ENCODE results near the gene CRYZL1. TPM values are rescaled to one million over a fixed set of nuclear protein-coding genes. Genes with fewer than 3 reads are reported as not detected.
"Not testable (repeated sequence)": the region's sequence is repeated elsewhere in the genome, so short reads cannot be mapped to it uniquely, and the experiment has no call there.

CRYZL1 gene
- total and polyA plus RNA-seq, 4 donors, result 37.4 to 63.3 (median 51.0) TPM

GRCh38 chr21:33608559-33608958, 33.0 kb downstream of the CRYZL1 start:
- H3K27ac ChIP-seq (ENCODE audit: low read depth, low read length), result no peak overlapping the region
- no peaks in the 10 kb centered on the region for H3K4me1 ChIP-seq (ENCODE audit: control insufficient read depth, insufficient read depth, low read length)
- H3K36me3 ChIP-seq (ENCODE audit: control insufficient read depth, insufficient read depth, low read length), result peaks cover 38% of the 10 kb centered on the region
- no peak overlapping the region for H3K4me3 ChIP-seq (ENCODE audit: low read depth, low read length)
- no peaks in the 10 kb centered on the region for H3K9me3 ChIP-seq (ENCODE audit: control insufficient read depth, insufficient read depth, low read length)
- peak in 1 of 6 donors; percentile 31 for DNase-seq (ENCODE audit: low read depth in 4 of 6, low spot score in 6 of 6)
- no peaks in the 10 kb centered on the region for H3K27me3 ChIP-seq (ENCODE audit: control insufficient read depth, insufficient read depth, low read length)
- no CpG with 5 or more reads among the region's 1 CpG for WGBS (ENCODE audit: insufficient coverage)

DNA sequence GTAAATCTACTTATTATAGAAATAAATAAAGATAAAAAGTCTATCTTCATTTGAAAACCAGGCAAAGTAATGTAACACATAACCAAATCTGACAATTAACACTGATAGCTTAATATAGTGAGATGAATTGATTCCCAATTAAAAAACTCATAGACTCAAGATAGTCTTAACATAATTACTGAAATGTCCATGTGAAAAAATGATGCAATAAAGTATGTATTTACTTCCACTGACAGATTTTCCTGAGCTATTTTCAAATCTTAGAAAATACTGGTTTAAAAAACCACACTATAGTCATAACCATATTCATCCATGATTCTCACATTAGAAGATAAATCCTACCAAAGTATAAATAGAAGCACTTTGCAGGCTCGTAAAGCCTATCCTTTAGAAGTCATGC, 43.5 kb downstream of the CRYZL1 start:
- DNase-seq (ENCODE audit: low read depth in 4 of 6, low spot score in 6 of 6), result no peak
- no CpG with 5 or more reads among the region's 1 CpG for WGBS (ENCODE audit: insufficient coverage)
- Histone ChIP-seq H3K36me3 (ENCODE audit: control insufficient read depth, insufficient read depth, low read length) (peaks cover 41% of the 10 kb centered on the region), H3K27ac (ENCODE audit: low read depth, low read length) (no peak overlapping the region), H3K4me1 (ENCODE audit: control insufficient read depth, insufficient read depth, low read length) (no peaks in the 10 kb centered on the region), H3K9me3 (ENCODE audit: control insufficient read depth, insufficient read depth, low read length) (no peaks in the 10 kb centered on the region), H3K4me3 (ENCODE audit: low read depth, low read length) (no peak overlapping the region), H3K27me3 (ENCODE audit: control insufficient read depth, insufficient read depth, low read length) (no peaks in the 10 kb centered on the region)

DNA sequence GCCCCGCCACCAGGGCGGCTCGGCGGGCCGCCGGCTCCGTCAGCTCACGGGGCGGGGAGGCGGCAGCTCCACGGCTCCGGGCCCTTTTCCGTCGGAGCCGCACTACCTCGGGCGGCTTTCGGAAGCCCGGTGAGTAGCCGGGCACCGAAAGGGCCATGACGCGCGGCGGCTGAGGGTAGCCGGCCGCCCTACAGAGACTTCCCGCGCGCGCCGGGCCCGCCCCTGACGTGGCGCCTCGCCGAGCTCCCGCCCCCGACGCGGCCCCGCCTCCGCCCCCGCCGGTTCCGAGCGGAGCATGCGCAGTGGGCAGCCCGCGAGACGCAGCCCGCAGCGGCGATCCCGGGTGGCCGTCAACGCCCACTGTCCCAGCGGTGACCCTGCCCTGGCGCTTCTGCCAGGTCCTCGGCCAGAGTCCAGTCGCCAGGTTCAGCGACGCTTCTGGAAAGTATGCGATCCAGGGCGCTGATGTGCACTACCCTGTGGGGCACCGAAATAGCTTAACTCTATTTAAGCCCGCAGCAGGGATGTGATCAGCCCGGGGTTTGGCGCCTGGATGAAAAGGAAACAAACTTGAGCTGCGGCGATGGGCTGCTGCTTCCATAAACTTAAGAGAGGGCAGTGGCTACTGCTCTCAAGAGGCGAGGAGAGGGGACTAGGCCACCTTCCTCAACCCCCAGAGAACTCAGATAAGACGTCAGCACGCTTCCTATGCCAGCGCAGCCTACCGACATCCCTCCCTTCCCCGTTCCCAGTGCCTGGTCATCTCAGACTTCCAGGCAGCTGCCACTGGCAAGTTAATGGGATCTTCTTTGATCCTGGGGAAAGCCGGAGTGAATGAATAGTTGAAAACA, 52.8 kb downstream of the CRYZL1 start, which contains the start of gene DONSON:
TSS of gene DONSON (minus strand) at position 200 of the 851 bp plus-strand sequence. CDS start at position 157, 43 bp downstream.
- no peaks in the 10 kb centered on the region for H3K27me3 ChIP-seq (ENCODE audit: control insufficient read depth, insufficient read depth, low read length)
- peak within 1 kb of the TSS; percentile 64 for H3K4me3 ChIP-seq (ENCODE audit: low read depth, low read length)
- peaks cover 15% of the 10 kb centered on the region for H3K36me3 ChIP-seq (ENCODE audit: control insufficient read depth, insufficient read depth, low read length)
- WGBS (ENCODE audit: insufficient coverage), result under 1% methylated on average over 72 of the region's 78 CpGs
- peak; percentile 73 to 96 (median 83) for DNase-seq (ENCODE audit: low read depth in 4 of 6, low spot score in 6 of 6)
- peaks cover 4% of the 10 kb centered on the region for H3K4me1 ChIP-seq (ENCODE audit: control insufficient read depth, insufficient read depth, low read length)
- no peaks in the 10 kb centered on the region for H3K9me3 ChIP-seq (ENCODE audit: control insufficient read depth, insufficient read depth, low read length)
- peak within 1 kb of the TSS; percentile 94 for H3K27ac ChIP-seq (ENCODE audit: low read depth, low read length)

- H3K27me3 ChIP-seq (ENCODE audit: control insufficient read depth, insufficient read depth, low read length), result no peaks in the 10 kb centered on the region
- peak overlapping the region; percentile 64 for H3K4me3 ChIP-seq (ENCODE audit: low read depth, low read length)
- peaks cover 8% of the 10 kb centered on the region for H3K36me3 ChIP-seq (ENCODE audit: control insufficient read depth, insufficient read depth, low read length)
- H3K9me3 ChIP-seq (ENCODE audit: control insufficient read depth, insufficient read depth, low read length), result no peaks in the 10 kb centered on the region
- WGBS (ENCODE audit: insufficient coverage), result under 1% methylated on average over 52 of the region's 57 CpGs
- H3K27ac ChIP-seq (ENCODE audit: low read depth, low read length), result peak overlapping the region; percentile 67
- peak in 4 of 6 donors; percentile 10 to 67 (median 41) for DNase-seq (ENCODE audit: low read depth in 4 of 6, low spot score in 6 of 6)
- peaks cover 4% of the 10 kb centered on the region for H3K4me1 ChIP-seq (ENCODE audit: control insufficient read depth, insufficient read depth, low read length)
Measured at GRCh38 chr21:33587792-33588484, 53.6 kb downstream of the CRYZL1 start.

DNA sequence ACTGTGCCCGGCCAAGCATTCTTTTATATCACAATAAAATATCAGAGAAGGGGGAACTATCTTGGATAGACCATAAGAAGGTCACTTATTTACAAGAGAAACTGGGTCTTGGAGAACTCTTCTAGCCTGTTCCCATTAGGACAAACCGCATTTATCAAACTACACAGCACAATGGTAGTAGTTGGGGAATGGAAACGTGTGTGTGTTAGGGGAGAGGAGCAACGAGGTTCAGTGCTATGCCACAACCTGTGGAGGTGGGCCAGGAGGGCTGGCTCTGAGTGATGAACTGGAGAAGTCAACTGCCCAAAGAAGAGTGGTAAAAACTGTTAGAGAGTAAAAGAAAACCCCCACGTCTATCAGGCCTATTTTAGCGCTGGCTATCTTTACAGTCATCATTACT, 54.6 kb downstream of the CRYZL1 start:
- Histone ChIP-seq H3K9me3 (ENCODE audit: control insufficient read depth, insufficient read depth, low read length) (no peaks in the 10 kb centered on the region), H3K4me3 (ENCODE audit: low read depth, low read length) (peak overlapping the region; percentile 64), H3K27ac (ENCODE audit: low read depth, low read length) (no peak overlapping the region), H3K27me3 (ENCODE audit: control insufficient read depth, insufficient read depth, low read length) (no peaks in the 10 kb centered on the region), H3K4me1 (ENCODE audit: control insufficient read depth, insufficient read depth, low read length) (peaks cover 4% of the 10 kb centered on the region), H3K36me3 (ENCODE audit: control insufficient read depth, insufficient read depth, low read length) (peaks cover 10% of the 10 kb centered on the region)
- no CpG with 5 or more reads among the region's 6 CpGs for WGBS (ENCODE audit: insufficient coverage)
- DNase-seq (ENCODE audit: low read depth in 4 of 6, low spot score in 6 of 6), result no peak

DNA sequence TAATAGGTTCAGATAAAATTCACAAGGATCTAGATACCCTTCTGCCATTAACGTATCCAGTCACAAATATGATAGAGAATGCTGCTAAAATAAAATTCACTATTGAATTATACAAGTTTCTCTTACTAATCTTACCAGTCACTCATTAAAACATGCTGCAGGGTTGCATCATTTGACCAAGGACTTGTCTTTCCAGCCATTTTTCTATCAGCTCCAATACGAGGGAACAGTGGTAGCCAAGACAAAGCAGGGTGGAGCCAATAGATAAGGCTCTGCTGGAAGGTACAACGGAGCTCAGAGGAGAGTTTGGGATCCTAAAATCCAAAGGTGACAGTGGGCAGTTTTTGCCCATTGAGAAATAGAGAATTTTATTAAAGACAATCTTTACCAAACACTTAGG, 57.1 kb downstream of the CRYZL1 start:
- Histone ChIP-seq H3K4me3 (ENCODE audit: low read depth, low read length) (no peak overlapping the region), H3K9me3 (ENCODE audit: control insufficient read depth, insufficient read depth, low read length) (no peaks in the 10 kb centered on the region), H3K36me3 (ENCODE audit: control insufficient read depth, insufficient read depth, low read length) (peaks cover 14% of the 10 kb centered on the region), H3K27ac (ENCODE audit: low read depth, low read length) (no peak overlapping the region), H3K27me3 (ENCODE audit: control insufficient read depth, insufficient read depth, low read length) (no peaks in the 10 kb centered on the region), H3K4me1 (ENCODE audit: control insufficient read depth, insufficient read depth, low read length) (peaks cover 4% of the 10 kb centered on the region)
- no peak for DNase-seq (ENCODE audit: low read depth in 4 of 6, low spot score in 6 of 6)
- 40% methylated on average over 1 of the region's 3 CpGs for WGBS (ENCODE audit: insufficient coverage)

- no peak for DNase-seq (ENCODE audit: low read depth in 4 of 6, low spot score in 6 of 6)
- Histone ChIP-seq H3K36me3 (ENCODE audit: control insufficient read depth, insufficient read depth, low read length) (peaks cover 22% of the 10 kb centered on the region), H3K9me3 (ENCODE audit: control insufficient read depth, insufficient read depth, low read length) (no peaks in the 10 kb centered on the region), H3K27me3 (ENCODE audit: control insufficient read depth, insufficient read depth, low read length) (no peaks in the 10 kb centered on the region), H3K4me1 (ENCODE audit: control insufficient read depth, insufficient read depth, low read length) (no peaks in the 10 kb centered on the region), H3K27ac (ENCODE audit: low read depth, low read length) (no peak overlapping the region), H3K4me3 (ENCODE audit: low read depth, low read length) (no peak overlapping the region)
- WGBS (ENCODE audit: insufficient coverage), result 86% methylated on average over 1 of the region's 7 CpGs
Measured at GRCh38 chr21:33578959-33579542, 62.5 kb downstream of the CRYZL1 start.

DNA sequence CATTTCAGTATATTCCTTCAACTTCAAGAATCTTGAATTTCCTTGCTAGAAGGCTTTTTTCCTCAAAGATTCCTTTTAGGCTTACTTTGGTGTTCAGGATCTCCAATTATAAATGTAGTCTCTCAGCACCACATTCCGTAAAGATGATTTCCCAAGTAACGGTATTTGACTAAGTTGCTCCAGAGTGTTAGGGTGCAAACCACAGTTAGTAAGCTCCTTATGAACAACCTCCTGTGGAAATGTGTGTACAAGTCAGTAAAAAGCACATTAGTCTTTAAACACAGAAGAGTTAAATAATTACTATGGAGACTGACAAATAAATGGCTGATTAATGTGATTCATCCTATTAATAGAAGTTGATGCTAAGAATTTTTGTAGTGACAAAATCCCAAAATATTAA, 63.3 kb downstream of the CRYZL1 start:
- WGBS (ENCODE audit: insufficient coverage), result no CpG with 5 or more reads among the region's 2 CpGs
- H3K9me3 ChIP-seq (ENCODE audit: control insufficient read depth, insufficient read depth, low read length), result no peaks in the 10 kb centered on the region
- no peaks in the 10 kb centered on the region for H3K4me1 ChIP-seq (ENCODE audit: control insufficient read depth, insufficient read depth, low read length)
- no peak overlapping the region for H3K27ac ChIP-seq (ENCODE audit: low read depth, low read length)
- peaks cover 22% of the 10 kb centered on the region for H3K36me3 ChIP-seq (ENCODE audit: control insufficient read depth, insufficient read depth, low read length)
- no peak overlapping the region for H3K4me3 ChIP-seq (ENCODE audit: low read depth, low read length)
- no peaks in the 10 kb centered on the region for H3K27me3 ChIP-seq (ENCODE audit: control insufficient read depth, insufficient read depth, low read length)
- DNase-seq (ENCODE audit: low read depth in 4 of 6, low spot score in 6 of 6), result no peak

GRCh38 chr21:33576741-33577141, 64.8 kb downstream of the CRYZL1 start:
- peaks cover 17% of the 10 kb centered on the region for H3K36me3 ChIP-seq (ENCODE audit: control insufficient read depth, insufficient read depth, low read length)

More at GRCh38 chr21:33576741-33577141, 64.8 kb downstream of the CRYZL1 start:
- H3K4me3 ChIP-seq (ENCODE audit: low read depth, low read length); DNase-seq (ENCODE audit: low read depth in 4 of 6, low spot score in 6 of 6); H3K27ac ChIP-seq (ENCODE audit: low read depth, low read length); H3K9me3 ChIP-seq (ENCODE audit: control insufficient read depth, insufficient read depth, low read length); H3K27me3 ChIP-seq (ENCODE audit: control insufficient read depth, insufficient read depth, low read length); H3K4me1 ChIP-seq (ENCODE audit: control insufficient read depth, insufficient read depth, low read length): not testable (repeated sequence)
- WGBS (ENCODE audit: insufficient coverage), result no CpG with 5 or more reads among the region's 2 CpGs
